Measurements from ENCODE around the gene ADGRG1. TPM values are rescaled to one million over a fixed set of nuclear protein-coding genes. Genes with fewer than 3 reads are reported as not detected.
"Not testable (repeated sequence)": the region's sequence is repeated elsewhere in the genome, so short reads cannot be mapped to it uniquely, and the experiment has no call there.

ADGRG1 gene
- total RNA-seq, 1 experiment from 2014 or later = 10.2 TPM

DNA sequence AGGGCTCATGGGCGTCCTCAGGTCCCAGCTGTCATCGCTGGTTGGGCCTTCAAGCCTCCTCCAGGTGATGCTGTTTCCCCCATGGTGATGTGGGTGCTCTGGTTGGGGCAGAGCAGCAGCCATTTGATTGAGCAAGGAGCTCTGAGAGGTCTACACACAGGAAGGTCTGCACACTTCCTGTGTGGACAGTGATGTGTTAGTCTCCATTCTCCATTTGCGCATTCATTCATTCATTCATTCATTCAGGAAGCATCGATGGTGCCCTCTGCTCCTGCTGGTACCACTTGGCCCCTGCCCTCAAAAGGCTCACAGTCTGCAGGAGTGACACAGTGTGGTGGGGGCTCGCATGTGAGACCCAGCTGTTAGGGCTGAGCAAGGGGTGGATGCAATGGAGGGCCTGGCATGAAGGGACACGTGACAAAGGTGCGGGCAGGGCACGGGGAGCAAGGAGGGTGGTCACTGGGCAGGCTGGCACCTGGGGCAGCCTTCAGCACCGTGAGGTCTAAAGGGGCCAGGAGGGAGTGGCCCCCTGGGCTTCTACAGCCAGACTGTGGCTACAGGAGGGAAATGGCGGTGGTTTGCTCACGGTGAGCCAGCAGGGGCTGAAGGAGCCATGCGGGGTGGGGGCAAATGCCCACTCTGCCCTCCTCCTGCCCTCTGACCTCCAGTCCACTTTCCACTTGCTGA is 41.2 kb downstream of the ADGRG1 start:
- BruUV-seq (replicated peaks) = no TSS peak
- intact Hi-C loops (cut with micrococcal nuclease) = no loop called here
- Mint-ChIP-seq H3K27ac (ENCODE audit: low read depth, unreplicated experiment) (no peak overlapping the region), H3K36me3 (ENCODE audit: insufficient read depth, unreplicated experiment) (no peaks in the 10 kb centered on the region), H3K4me1 (ENCODE audit: insufficient read depth, unreplicated experiment) (no peaks in the 10 kb centered on the region), H3K4me3 (ENCODE audit: unreplicated experiment) (no peak overlapping the region), H3K9me3 (ENCODE audit: unreplicated experiment) (no peaks in the 10 kb centered on the region), H3K27me3 (ENCODE audit: insufficient read depth, unreplicated experiment) (peaks cover 20% of the 10 kb centered on the region)
- DNase-seq (ENCODE audit: unreplicated experiment) = no peak
- TF ChIP-seq, protein P1, sequence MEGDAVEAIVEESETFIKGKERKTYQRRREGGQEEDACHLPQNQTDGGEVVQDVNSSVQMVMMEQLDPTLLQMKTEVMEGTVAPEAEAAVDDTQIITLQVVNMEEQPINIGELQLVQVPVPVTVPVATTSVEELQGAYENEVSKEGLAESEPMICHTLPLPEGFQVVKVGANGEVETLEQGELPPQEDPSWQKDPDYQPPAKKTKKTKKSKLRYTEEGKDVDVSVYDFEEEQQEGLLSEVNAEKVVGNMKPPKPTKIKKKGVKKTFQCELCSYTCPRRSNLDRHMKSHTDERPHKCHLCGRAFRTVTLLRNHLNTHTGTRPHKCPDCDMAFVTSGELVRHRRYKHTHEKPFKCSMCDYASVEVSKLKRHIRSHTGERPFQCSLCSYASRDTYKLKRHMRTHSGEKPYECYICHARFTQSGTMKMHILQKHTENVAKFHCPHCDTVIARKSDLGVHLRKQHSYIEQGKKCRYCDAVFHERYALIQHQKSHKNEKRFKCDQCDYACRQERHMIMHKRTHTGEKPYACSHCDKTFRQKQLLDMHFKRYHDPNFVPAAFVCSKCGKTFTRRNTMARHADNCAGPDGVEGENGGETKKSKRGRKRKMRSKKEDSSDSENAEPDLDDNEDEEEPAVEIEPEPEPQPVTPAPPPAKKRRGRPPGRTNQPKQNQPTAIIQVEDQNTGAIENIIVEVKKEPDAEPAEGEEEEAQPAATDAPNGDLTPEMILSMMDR (IDR thresholded peaks at IDR 0.05; ENCODE audit: unreplicated experiment) = no peak
- POLR2A ChIA-PET = no interaction called here
- CTCF ChIA-PET = interaction anchor here (0.5 to 1.5 kb wide), 3 partner anchors 20 to 183 kb away, joined by 3 to 7 read pairs (median 3); no protein-coding TSS in a partner anchor

- POLR2A ChIA-PET = no interaction called here
- Mint-ChIP-seq H3K9me3 (ENCODE audit: unreplicated experiment) (no peaks in the 10 kb centered on the region), H3K27me3 (ENCODE audit: insufficient read depth, unreplicated experiment) (peaks cover 20% of the 10 kb centered on the region), H3K4me1 (ENCODE audit: insufficient read depth, unreplicated experiment) (no peaks in the 10 kb centered on the region), H3K27ac (ENCODE audit: low read depth, unreplicated experiment) (no peak overlapping the region), H3K36me3 (ENCODE audit: insufficient read depth, unreplicated experiment) (no peaks in the 10 kb centered on the region), H3K4me3 (ENCODE audit: unreplicated experiment) (no peak overlapping the region)
- TF ChIP-seq, protein P1 (IDR thresholded peaks at IDR 0.05; ENCODE audit: unreplicated experiment) = no peak
- no TSS peak for BruUV-seq (replicated peaks)
- intact Hi-C loops (cut with micrococcal nuclease) = no loop called here
- CTCF ChIA-PET = interaction anchor here (1.5 kb wide), 1 partner anchor 20 kb away, joined by 7 read pairs; no protein-coding TSS in a partner anchor
- no peak for DNase-seq (ENCODE audit: unreplicated experiment)
These were observed 41.8 kb downstream of the ADGRG1 start for GRCh38 chr16:57670196-57670595.

GRCh38 chr16:57671451-57671850 is 43.0 kb downstream of the ADGRG1 start:
- intact Hi-C loops (cut with micrococcal nuclease); H3K4me3 Mint-ChIP-seq (ENCODE audit: unreplicated experiment); H3K36me3 Mint-ChIP-seq (ENCODE audit: insufficient read depth, unreplicated experiment); H3K27ac Mint-ChIP-seq (ENCODE audit: low read depth, unreplicated experiment); POLR2A ChIA-PET; DNase-seq (ENCODE audit: unreplicated experiment); H3K9me3 Mint-ChIP-seq (ENCODE audit: unreplicated experiment); H3K4me1 Mint-ChIP-seq (ENCODE audit: insufficient read depth, unreplicated experiment); BruUV-seq (replicated peaks): not testable (repeated sequence)
- peaks cover 20% of the 10 kb centered on the region for H3K27me3 Mint-ChIP-seq (ENCODE audit: insufficient read depth, unreplicated experiment)
- CTCF ChIA-PET = interaction anchor here (0.6 to 1.7 kb wide), 11 partner anchors 9 to 254 kb away, joined by 3 to 12 read pairs (median 4); no protein-coding TSS in a partner anchor

- H3K9me3 Mint-ChIP-seq (ENCODE audit: unreplicated experiment) = no peaks in the 10 kb centered on the region
- H3K36me3 Mint-ChIP-seq (ENCODE audit: insufficient read depth, unreplicated experiment) = no peaks in the 10 kb centered on the region
- no peak overlapping the region for H3K27ac Mint-ChIP-seq (ENCODE audit: low read depth, unreplicated experiment)
- TF ChIP-seq, protein P1 (IDR thresholded peaks at IDR 0.05; ENCODE audit: unreplicated experiment) = no peak
- ChIA-PET POLR2A (no interaction called here), CTCF (interaction anchor here (0.6 to 1.7 kb wide), 7 partner anchors 10 to 97 kb away, joined by 3 to 12 read pairs (median 4); no protein-coding TSS in a partner anchor)
- intact Hi-C loops (cut with micrococcal nuclease) = no loop called here
- no TSS peak for BruUV-seq (replicated peaks)
- H3K4me3 Mint-ChIP-seq (ENCODE audit: unreplicated experiment) = no peak overlapping the region
- peaks cover 7% of the 10 kb centered on the region for H3K4me1 Mint-ChIP-seq (ENCODE audit: insufficient read depth, unreplicated experiment)
- no peak for DNase-seq (ENCODE audit: unreplicated experiment)
- H3K27me3 Mint-ChIP-seq (ENCODE audit: insufficient read depth, unreplicated experiment) = peaks cover 20% of the 10 kb centered on the region
These were observed 44.0 kb downstream of the ADGRG1 start for GRCh38 chr16:57672416-57672815.
